ENCODE results near the gene MBD4. TPM values are rescaled to one million over a fixed set of nuclear protein-coding genes. Genes with fewer than 3 reads are reported as not detected.

The MBD4 gene
- polyA plus RNA-seq, 1 donor (not counting 4 experiments of a cell fraction or from before 2014, with no cell fraction given), result 35.0 TPM

- Histone ChIP-seq H3K9me3 (ENCODE audit: control insufficient read depth, low read depth, low read length) (no peaks in the 10 kb centered on the region), H3K4me2 (ENCODE audit: control insufficient read depth, extremely low read depth, insufficient read depth, low read depth, low read length) (no peak overlapping the region), H2AFZ (ENCODE audit: control insufficient read depth, low read length) (no peak overlapping the region), H3K79me2 (ENCODE audit: control insufficient read depth, insufficient read depth, low read length) (no peaks in the 10 kb centered on the region), H3K27ac (ENCODE audit: control insufficient read depth, insufficient read depth, low read length) (no peak overlapping the region), H4K20me1 (ENCODE audit: control insufficient read depth, extremely low read depth, insufficient read depth, low read length) (no peaks in the 10 kb centered on the region), H3K4me1 (ENCODE audit: control insufficient read depth, extremely low read depth, insufficient read depth, low read length) (peaks cover 14% of the 10 kb centered on the region), H3K36me3 (ENCODE audit: control insufficient read depth in 2 of 2, extremely low read depth in 1 of 2, insufficient read depth in 2 of 2, low read length in 2 of 2) (peaks cover 6 to 11% of the 10 kb centered on the region in 2 experiments), H3K9ac (ENCODE audit: control insufficient read depth, extremely low read depth, insufficient read depth, low read length) (no peak overlapping the region), H3K9me1 (ENCODE audit: control insufficient read depth, extremely low read depth, insufficient read depth, low read length) (no peaks in the 10 kb centered on the region), H3K4me3 (ENCODE audit: control insufficient read depth in 2 of 3, extremely low read depth in 1 of 3, insufficient read depth in 2 of 3, low read depth in 1 of 3, low read length in 3 of 3) (no peak overlapping the region), H3K27me3 (ENCODE audit: control insufficient read depth, extremely low read depth, insufficient read depth, low read length) (no peaks in the 10 kb centered on the region)
- dilution Hi-C loops (cut with MboI; ENCODE audit: extremely low pct_ligation_motif_present, low sequenced_read_pairs), result no loop called here
- TF ChIP-seq CTCF (optimal IDR thresholded peaks at IDR 0.05 in 1 of 3, IDR thresholded peaks at IDR 0.05 in 1 of 3, conservative IDR thresholded peaks at IDR 0.05 in 1 of 3; ENCODE audit: extremely low read depth in 1 of 3, insufficient read depth in 2 of 3, low read length in 3 of 3) (no peak), EZH2 (IDR thresholded peaks at IDR 0.05; ENCODE audit: low read length) (no peak)
- no peak for DNase-seq (ENCODE audit: low read depth, low spot score)
- FAIRE-seq, result no peak
Observed at GRCh38 chr3:129483870-129484269, 44.1 kb upstream of the MBD4 start.

GRCh38 chr3:129482721-129483120 lies 43.0 kb upstream of the MBD4 start:
- Histone ChIP-seq H3K27ac (ENCODE audit: control insufficient read depth, insufficient read depth, low read length) (peak overlapping the region; percentile 31), H3K79me2 (ENCODE audit: control insufficient read depth, insufficient read depth, low read length) (no peaks in the 10 kb centered on the region), H4K20me1 (ENCODE audit: control insufficient read depth, extremely low read depth, insufficient read depth, low read length) (no peaks in the 10 kb centered on the region), H3K36me3 (ENCODE audit: control insufficient read depth in 2 of 2, extremely low read depth in 1 of 2, insufficient read depth in 2 of 2, low read length in 2 of 2) (peaks cover 6 to 14% of the 10 kb centered on the region in 2 experiments), H3K27me3 (ENCODE audit: control insufficient read depth, extremely low read depth, insufficient read depth, low read length) (no peaks in the 10 kb centered on the region), H2AFZ (ENCODE audit: control insufficient read depth, low read length) (no peak overlapping the region), H3K4me2 (ENCODE audit: control insufficient read depth, extremely low read depth, insufficient read depth, low read depth, low read length) (no peak overlapping the region), H3K4me1 (ENCODE audit: control insufficient read depth, extremely low read depth, insufficient read depth, low read length) (peaks cover 14% of the 10 kb centered on the region), H3K4me3 (ENCODE audit: control insufficient read depth in 2 of 3, extremely low read depth in 1 of 3, insufficient read depth in 2 of 3, low read depth in 1 of 3, low read length in 3 of 3) (no peak overlapping the region), H3K9me3 (ENCODE audit: control insufficient read depth, low read depth, low read length) (no peaks in the 10 kb centered on the region), H3K9ac (ENCODE audit: control insufficient read depth, extremely low read depth, insufficient read depth, low read length) (no peak overlapping the region), H3K9me1 (ENCODE audit: control insufficient read depth, extremely low read depth, insufficient read depth, low read length) (no peaks in the 10 kb centered on the region)
- FAIRE-seq (no peak), DNase-seq (ENCODE audit: low read depth, low spot score) (no peak)
- TF ChIP-seq CTCF (optimal IDR thresholded peaks at IDR 0.05 in 1 of 3, IDR thresholded peaks at IDR 0.05 in 1 of 3, conservative IDR thresholded peaks at IDR 0.05 in 1 of 3; ENCODE audit: extremely low read depth in 1 of 3, insufficient read depth in 2 of 3, low read length in 3 of 3) (peak in 2 of 3 experiments; percentile 18 to 22), EZH2 (IDR thresholded peaks at IDR 0.05; ENCODE audit: low read length) (no peak)
- dilution Hi-C loops (cut with MboI; ENCODE audit: extremely low pct_ligation_motif_present, low sequenced_read_pairs), result no loop called here
